ENCODE data around the gene GALC.

Gene GALC

DNA sequence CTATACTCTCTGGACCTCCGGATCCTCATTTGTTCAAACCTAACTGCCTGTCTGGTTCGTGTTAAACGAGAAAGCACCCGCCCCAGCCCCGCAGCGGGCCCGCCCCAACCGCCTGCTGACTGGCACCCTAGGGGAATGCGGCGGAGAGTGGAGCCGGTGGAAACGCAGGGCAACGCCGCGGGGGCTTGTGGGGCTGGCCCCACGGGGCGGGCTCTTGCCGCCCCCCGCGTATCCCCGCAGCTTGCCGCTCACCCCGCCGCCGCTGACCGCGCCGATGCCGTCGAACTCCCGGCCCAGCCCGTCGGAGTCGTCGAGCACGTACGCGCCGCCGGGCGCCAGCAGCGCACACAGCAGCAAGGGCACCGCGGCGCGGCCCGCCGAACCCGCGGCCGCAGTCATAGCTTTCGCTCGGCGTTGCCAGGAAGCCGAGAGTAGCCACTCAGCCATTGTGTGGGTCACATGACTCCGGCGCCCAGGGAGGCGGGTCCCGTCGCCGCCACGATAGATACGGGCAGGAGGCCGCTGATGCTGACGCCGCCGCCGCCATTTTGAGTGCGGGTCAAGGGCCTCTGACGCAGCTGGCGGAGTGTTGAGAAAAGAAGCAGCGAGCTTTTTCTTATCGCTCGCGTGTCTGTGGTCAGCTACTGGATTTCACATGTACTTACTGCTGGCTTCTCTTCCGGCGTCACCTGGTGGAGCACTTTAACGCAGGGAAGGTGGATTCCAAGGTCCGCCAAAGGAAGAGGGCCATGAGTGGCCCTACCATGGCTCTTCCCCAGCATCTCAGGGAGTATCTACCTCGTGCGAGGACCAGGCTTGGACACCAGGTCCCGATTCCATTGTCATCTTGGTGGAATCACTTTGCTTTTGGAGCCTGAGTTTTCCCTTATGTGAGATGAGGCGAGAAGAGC is at the start of gene GALC:
Gene GALC (minus strand): TSS at position 465 of the 911 bp plus-strand sequence. CDS start 18 bp downstream, at position 447.
- peak within 1 kb of the TSS; percentile 52 for H3K4me3 ChIP-seq (ENCODE audit: low read length)
- no peaks in the 10 kb centered on the region for H3K27me3 ChIP-seq (ENCODE audit: control insufficient read depth, insufficient read depth, low read length)
- no peaks in the 10 kb centered on the region for H3K9me3 ChIP-seq (ENCODE audit: control insufficient read depth, low read length)
- H3K4me1 ChIP-seq (ENCODE audit: control insufficient read depth, insufficient read depth, low read length): peaks cover 14% of the 10 kb centered on the region
- H3K9ac ChIP-seq (ENCODE audit: low read length): peak within 1 kb of the TSS; percentile 85
- no peaks in the 10 kb centered on the region for H3K36me3 ChIP-seq (ENCODE audit: control insufficient read depth, insufficient read depth, low read length)

DNA sequence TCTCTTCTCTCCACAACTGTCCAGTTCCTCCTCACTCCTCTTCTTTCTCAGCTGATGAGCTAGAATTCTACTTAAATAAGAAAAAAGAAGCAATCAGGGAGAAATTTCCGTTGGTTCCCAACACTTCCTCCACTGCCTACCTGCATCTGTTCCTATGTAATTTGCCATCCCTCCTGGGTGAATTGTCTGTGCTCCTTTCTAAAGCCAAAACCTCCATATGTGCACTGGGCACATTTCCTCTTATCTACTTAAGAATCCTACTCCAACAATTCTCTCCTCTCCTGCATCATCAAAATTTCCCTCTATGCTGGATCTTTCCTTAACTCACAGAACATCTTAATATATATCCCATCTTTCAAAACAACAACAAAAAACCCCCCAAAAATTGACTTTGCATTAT is 47.2 kb upstream of the GALC start:
- H3K36me3 ChIP-seq (ENCODE audit: control insufficient read depth, insufficient read depth, low read length): no peaks in the 10 kb centered on the region
- H3K9me3 ChIP-seq (ENCODE audit: control insufficient read depth, low read length): no peaks in the 10 kb centered on the region
- H3K27me3 ChIP-seq (ENCODE audit: control insufficient read depth, insufficient read depth, low read length): no peaks in the 10 kb centered on the region
- no peak overlapping the region for H3K4me3 ChIP-seq (ENCODE audit: low read length)
- H3K9ac ChIP-seq (ENCODE audit: low read length): no peak overlapping the region
- peaks cover 18% of the 10 kb centered on the region for H3K4me1 ChIP-seq (ENCODE audit: control insufficient read depth, insufficient read depth, low read length)

DNA sequence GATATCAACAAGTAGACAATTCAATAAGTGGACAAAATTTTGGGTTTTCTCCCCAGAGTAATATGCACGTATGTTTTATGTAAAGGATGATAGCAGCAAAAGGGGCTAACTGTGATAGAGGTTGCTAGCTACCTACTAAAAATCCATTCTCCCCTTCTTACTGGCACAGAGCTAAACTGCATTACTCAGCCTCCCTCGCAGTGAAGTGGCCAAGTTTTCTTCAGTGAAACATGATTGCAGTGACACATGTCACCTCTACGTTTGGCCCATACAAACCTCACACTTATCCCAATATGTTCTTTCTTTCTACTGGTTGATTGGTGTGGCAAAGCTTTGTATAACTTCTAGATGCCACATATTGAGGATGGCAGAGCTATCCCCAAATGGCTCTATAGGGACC is 46.2 kb upstream of the GALC start:
- no peak overlapping the region for H3K4me3 ChIP-seq (ENCODE audit: low read length)
- no peaks in the 10 kb centered on the region for H3K36me3 ChIP-seq (ENCODE audit: control insufficient read depth, insufficient read depth, low read length)
- H3K9ac ChIP-seq (ENCODE audit: low read length): no peak overlapping the region
- peaks cover 8% of the 10 kb centered on the region for H3K4me1 ChIP-seq (ENCODE audit: control insufficient read depth, insufficient read depth, low read length)
- no peaks in the 10 kb centered on the region for H3K9me3 ChIP-seq (ENCODE audit: control insufficient read depth, low read length)
- H3K27me3 ChIP-seq (ENCODE audit: control insufficient read depth, insufficient read depth, low read length): no peaks in the 10 kb centered on the region

DNA sequence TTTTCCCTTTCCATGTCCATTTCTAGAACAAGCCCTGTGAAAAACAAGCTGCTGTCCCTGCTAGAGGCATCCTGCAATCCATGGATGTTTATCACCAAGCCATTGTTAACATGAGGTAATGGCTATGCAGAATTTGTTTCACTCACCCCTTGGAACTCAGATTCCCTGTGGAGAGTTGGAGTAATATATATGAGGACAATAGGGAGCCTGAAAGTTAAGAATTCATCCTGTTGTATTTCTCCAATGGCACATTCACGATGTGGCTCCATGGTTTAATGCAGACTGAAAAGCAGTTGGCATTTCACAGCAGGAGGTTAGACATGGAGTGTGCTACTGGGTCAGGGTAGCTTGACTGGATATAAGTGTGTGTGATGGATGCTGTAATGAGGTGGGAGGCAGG is 44.3 kb upstream of the GALC start:
- no peak overlapping the region for H3K4me3 ChIP-seq (ENCODE audit: low read length)
- no peak overlapping the region for H3K9ac ChIP-seq (ENCODE audit: low read length)
- no peaks in the 10 kb centered on the region for H3K27me3 ChIP-seq (ENCODE audit: control insufficient read depth, insufficient read depth, low read length)
- no peaks in the 10 kb centered on the region for H3K36me3 ChIP-seq (ENCODE audit: control insufficient read depth, insufficient read depth, low read length)
- H3K4me1 ChIP-seq (ENCODE audit: control insufficient read depth, insufficient read depth, low read length): no peaks in the 10 kb centered on the region
- no peaks in the 10 kb centered on the region for H3K9me3 ChIP-seq (ENCODE audit: control insufficient read depth, low read length)

DNA sequence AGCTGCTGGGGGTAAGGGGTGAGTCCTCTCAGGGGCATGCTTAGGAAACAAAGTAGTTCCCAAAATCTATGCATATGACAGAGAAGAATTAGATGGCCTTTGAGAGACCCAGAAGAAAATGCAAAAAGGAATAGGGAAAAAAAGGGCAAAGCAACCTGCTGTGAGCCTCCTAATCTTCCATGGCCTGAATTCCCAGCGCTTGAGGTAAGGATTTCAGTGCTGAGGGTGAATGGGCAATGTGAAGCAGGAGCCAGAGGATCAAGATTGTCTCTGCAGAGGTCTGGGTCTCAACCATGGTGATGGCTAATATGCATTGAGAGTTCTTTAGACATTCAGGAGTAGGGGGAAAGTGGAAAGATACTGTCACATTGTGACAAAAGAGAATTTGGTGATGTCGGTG is 43.4 kb upstream of the GALC start:
- H3K9ac ChIP-seq (ENCODE audit: low read length): no peak overlapping the region
- H3K9me3 ChIP-seq (ENCODE audit: control insufficient read depth, low read length): no peaks in the 10 kb centered on the region
- no peaks in the 10 kb centered on the region for H3K4me1 ChIP-seq (ENCODE audit: control insufficient read depth, insufficient read depth, low read length)
- no peak overlapping the region for H3K4me3 ChIP-seq (ENCODE audit: low read length)
- no peaks in the 10 kb centered on the region for H3K36me3 ChIP-seq (ENCODE audit: control insufficient read depth, insufficient read depth, low read length)
- no peaks in the 10 kb centered on the region for H3K27me3 ChIP-seq (ENCODE audit: control insufficient read depth, insufficient read depth, low read length)

DNA sequence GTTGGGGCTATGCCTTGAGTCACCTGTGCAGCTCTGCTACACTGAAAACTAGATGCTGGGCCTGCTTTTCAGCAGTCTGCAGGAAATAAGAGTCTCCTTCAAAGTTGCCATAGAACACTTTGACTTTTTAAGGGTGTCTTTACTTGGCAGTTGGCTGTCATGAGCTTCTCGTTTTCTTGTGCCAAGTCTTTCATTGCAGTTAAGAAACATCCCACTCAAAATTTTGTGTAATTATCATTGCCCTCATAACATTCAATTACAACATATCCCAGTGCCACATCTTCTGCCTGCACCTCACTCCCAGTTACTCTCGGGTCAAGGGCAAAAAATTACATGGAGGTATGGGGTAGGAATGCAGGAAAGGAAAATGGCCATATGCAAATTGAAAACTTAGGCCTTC is 41.1 kb upstream of the GALC start:
- Histone ChIP-seq H3K36me3 (ENCODE audit: control insufficient read depth, insufficient read depth, low read length) (no peaks in the 10 kb centered on the region), H3K4me3 (ENCODE audit: low read length) (no peak overlapping the region), H3K9me3 (ENCODE audit: control insufficient read depth, low read length) (no peaks in the 10 kb centered on the region), H3K27me3 (ENCODE audit: control insufficient read depth, insufficient read depth, low read length) (no peaks in the 10 kb centered on the region), H3K9ac (ENCODE audit: low read length) (no peak overlapping the region), H3K4me1 (ENCODE audit: control insufficient read depth, insufficient read depth, low read length) (no peaks in the 10 kb centered on the region)

DNA sequence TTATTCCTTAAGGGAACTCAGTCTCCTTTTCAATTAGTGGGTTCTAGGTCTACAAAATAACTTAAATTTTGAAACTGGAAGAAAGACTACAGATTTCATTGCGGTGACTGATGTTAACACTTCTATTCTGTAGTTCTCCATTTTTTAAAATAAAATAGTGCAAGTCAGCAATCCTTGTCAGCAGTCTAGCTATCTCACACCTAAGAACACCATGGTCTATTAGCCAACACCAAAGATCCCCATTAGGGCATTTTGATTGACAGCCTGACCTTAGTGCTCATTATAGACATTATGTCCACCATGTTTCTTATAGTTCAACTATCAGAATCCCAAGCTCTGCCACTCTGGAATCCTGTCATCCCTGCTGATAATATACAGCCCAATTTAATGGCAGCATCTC is 39.4 kb upstream of the GALC start:
- Histone ChIP-seq H3K9me3 (ENCODE audit: control insufficient read depth, low read length) (no peaks in the 10 kb centered on the region), H3K36me3 (ENCODE audit: control insufficient read depth, insufficient read depth, low read length) (no peaks in the 10 kb centered on the region), H3K9ac (ENCODE audit: low read length) (no peak overlapping the region), H3K4me1 (ENCODE audit: control insufficient read depth, insufficient read depth, low read length) (no peaks in the 10 kb centered on the region), H3K4me3 (ENCODE audit: low read length) (no peak overlapping the region), H3K27me3 (ENCODE audit: control insufficient read depth, insufficient read depth, low read length) (no peaks in the 10 kb centered on the region)

DNA sequence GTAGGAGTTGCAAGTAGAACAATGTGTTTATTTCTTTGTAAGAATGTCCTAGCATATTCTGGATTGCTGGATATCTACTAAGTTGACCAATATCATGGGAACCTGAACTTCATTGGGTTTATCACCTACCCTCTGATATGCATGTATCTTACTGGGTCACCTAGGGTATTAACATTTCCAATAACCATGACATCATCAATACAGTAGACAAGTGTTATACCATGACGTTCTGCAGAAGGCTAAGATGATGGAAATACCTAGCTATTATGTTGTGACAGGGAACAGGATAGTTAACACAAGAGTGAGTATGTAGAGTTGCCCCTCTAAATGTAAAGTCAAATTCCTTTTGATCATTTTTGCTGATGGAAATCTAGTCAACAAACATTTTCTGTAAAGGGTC is 37.9 kb upstream of the GALC start:
- Histone ChIP-seq H3K27me3 (ENCODE audit: control insufficient read depth, insufficient read depth, low read length) (no peaks in the 10 kb centered on the region), H3K9me3 (ENCODE audit: control insufficient read depth, low read length) (no peaks in the 10 kb centered on the region), H3K4me1 (ENCODE audit: control insufficient read depth, insufficient read depth, low read length) (no peaks in the 10 kb centered on the region), H3K9ac (ENCODE audit: low read length) (no peak overlapping the region), H3K36me3 (ENCODE audit: control insufficient read depth, insufficient read depth, low read length) (no peaks in the 10 kb centered on the region), H3K4me3 (ENCODE audit: low read length) (no peak overlapping the region)

DNA sequence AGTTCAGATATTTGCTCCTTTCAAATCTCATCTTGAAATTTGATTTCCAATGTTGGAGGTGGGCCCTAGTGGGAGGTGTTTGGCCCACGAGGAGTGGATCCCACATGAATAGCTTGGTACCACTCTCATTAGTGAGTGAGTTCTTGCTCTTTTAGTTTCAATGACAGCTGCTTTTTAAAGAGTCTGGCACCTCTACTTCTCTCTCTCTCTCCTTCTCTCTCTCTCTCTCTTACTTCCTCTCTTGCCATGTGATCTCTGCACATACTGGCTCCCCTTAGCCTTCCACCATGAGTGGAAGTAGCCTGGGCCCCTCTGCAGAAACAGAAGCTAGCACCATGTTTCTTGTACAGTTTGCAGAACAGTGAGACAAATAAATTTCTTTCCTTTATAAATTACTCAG is 37.1 kb upstream of the GALC start:
- H3K27me3 ChIP-seq (ENCODE audit: control insufficient read depth, insufficient read depth, low read length): no peaks in the 10 kb centered on the region
- no peak overlapping the region for H3K4me3 ChIP-seq (ENCODE audit: low read length)
- no peaks in the 10 kb centered on the region for H3K36me3 ChIP-seq (ENCODE audit: control insufficient read depth, insufficient read depth, low read length)
- H3K9ac ChIP-seq (ENCODE audit: low read length): no peak overlapping the region
- H3K4me1 ChIP-seq (ENCODE audit: control insufficient read depth, insufficient read depth, low read length): no peaks in the 10 kb centered on the region
- no peaks in the 10 kb centered on the region for H3K9me3 ChIP-seq (ENCODE audit: control insufficient read depth, low read length)

DNA sequence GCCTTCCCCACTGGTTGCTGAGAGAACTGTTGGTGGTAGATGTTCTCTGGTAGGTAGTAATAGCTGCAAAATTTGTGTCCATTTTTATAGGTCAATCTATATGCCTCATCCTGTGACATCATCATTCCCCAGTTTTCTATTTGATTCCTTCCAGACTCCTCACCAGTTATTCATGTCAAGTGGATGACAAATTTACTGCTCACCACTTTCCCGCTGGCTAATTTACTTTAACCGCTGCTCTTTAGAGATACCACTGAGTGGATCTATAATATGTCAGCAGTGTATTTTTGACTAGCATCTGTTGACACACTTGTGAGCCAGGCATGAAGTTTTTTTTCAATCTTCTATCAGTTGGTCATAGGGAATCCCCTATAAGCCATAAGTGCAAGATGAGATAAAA is 36.5 kb upstream of the GALC start:
- H3K4me3 ChIP-seq (ENCODE audit: low read length): no peak overlapping the region
- no peak overlapping the region for H3K9ac ChIP-seq (ENCODE audit: low read length)
- H3K4me1 ChIP-seq (ENCODE audit: control insufficient read depth, insufficient read depth, low read length): no peaks in the 10 kb centered on the region
- H3K9me3 ChIP-seq (ENCODE audit: control insufficient read depth, low read length): no peaks in the 10 kb centered on the region
- H3K36me3 ChIP-seq (ENCODE audit: control insufficient read depth, insufficient read depth, low read length): no peaks in the 10 kb centered on the region
- no peaks in the 10 kb centered on the region for H3K27me3 ChIP-seq (ENCODE audit: control insufficient read depth, insufficient read depth, low read length)

DNA sequence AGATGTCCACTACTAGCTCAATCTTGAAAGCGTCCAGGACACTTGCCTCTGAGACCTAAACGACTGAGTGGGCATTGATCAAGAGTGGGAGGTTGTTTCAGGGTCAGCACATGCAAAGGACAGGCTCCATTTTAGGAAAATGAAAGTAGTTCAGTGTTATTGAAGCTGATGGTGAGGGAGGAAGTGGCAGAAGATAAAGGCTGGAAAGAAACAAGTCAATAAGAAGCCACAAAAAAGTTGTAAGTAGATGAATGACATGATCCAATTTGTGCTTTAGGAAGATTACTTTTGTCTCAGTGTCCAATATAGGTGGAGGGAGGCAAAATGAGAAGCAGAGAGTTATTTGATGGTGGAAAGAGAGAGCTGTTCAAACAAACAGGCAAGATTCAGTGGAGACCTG is 33.9 kb upstream of the GALC start:
- H3K36me3 ChIP-seq (ENCODE audit: control insufficient read depth, insufficient read depth, low read length): no peaks in the 10 kb centered on the region
- no peaks in the 10 kb centered on the region for H3K27me3 ChIP-seq (ENCODE audit: control insufficient read depth, insufficient read depth, low read length)
- H3K9ac ChIP-seq (ENCODE audit: low read length): no peak overlapping the region
- H3K4me3 ChIP-seq (ENCODE audit: low read length): no peak overlapping the region
- no peaks in the 10 kb centered on the region for H3K9me3 ChIP-seq (ENCODE audit: control insufficient read depth, low read length)
- peaks cover 5% of the 10 kb centered on the region for H3K4me1 ChIP-seq (ENCODE audit: control insufficient read depth, insufficient read depth, low read length)

DNA sequence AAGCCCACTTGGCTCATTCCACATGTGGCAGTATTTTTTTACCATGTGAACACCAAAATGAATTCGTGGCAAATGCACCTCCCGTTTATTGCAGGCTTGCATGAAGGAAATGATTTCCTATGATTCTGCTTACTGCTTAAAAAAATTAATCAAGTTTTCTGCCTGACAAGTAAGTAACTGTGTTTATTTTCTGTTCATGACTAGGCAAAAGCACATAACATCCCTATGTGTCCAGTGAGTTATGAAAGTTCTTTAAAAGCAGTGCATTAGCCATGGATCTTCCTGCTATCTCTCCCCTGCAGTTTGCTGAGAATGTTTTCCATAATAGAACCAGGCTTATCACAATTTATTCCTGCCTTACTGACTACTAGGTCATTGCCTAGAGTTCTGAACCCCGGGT is 32.3 kb upstream of the GALC start:
- Histone ChIP-seq H3K4me3 (ENCODE audit: low read length) (no peak overlapping the region), H3K4me1 (ENCODE audit: control insufficient read depth, insufficient read depth, low read length) (peaks cover 5% of the 10 kb centered on the region)

More for the DNA sequence above, 32.3 kb upstream of the GALC start:
- Histone ChIP-seq H3K9ac (ENCODE audit: low read length) (no peak overlapping the region), H3K36me3 (ENCODE audit: control insufficient read depth, insufficient read depth, low read length) (no peaks in the 10 kb centered on the region), H3K9me3 (ENCODE audit: control insufficient read depth, low read length) (no peaks in the 10 kb centered on the region), H3K27me3 (ENCODE audit: control insufficient read depth, insufficient read depth, low read length) (no peaks in the 10 kb centered on the region)

Measured in mucosa of stomach (tissue), 1 donor.